Measurements from ENCODE around the gene DNAJB14.

DNAJB14 gene

GRCh38 chr4:99943904-99944437, 2.4 kb downstream of the DNAJB14 start:
- DNase-seq: no peak

DNA sequence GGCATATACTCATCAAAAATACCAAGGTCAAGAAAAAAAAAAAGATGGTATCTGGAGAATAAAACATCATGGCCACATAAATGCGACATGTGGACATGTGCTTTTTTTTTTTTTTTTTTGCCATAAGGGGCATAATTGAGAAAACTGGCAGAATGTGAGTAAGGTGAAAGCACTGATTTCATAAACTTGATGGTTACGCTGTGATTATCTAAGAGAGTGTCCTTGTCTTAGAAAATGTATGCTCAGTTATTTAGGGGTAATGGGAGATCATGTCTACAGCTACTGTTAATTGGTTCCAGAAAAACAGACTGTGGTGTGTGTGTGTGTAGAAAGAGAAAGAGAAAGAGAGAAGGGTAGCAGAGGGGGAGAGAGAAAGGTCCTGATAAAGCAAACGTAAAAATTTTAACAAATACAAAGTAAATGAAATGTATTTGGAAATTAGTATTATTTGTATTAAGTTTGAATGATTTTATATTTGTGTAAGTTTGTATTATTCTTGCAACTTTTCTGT, 8.1 kb downstream of the DNAJB14 start:
- DNase-seq: no peak

DNA sequence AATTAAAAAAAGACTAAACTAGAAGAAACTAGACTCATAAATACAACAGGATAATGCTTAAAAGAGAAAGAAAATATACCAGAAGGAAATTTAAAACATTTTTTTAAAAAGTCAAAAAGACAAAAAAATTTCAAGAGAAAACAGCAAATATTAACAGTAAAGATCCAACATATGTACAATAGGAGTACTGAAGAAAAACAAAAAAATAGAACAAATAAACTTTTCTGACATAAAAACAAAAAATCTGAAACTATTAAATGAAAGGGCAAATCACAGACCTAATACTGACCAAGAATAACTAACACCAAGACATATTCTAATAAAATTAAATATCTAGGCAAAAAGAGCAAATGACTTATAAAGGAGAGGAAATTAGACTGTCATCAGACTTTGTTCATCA, 11.5 kb downstream of the DNAJB14 start:
- no peak for DNase-seq

DNA sequence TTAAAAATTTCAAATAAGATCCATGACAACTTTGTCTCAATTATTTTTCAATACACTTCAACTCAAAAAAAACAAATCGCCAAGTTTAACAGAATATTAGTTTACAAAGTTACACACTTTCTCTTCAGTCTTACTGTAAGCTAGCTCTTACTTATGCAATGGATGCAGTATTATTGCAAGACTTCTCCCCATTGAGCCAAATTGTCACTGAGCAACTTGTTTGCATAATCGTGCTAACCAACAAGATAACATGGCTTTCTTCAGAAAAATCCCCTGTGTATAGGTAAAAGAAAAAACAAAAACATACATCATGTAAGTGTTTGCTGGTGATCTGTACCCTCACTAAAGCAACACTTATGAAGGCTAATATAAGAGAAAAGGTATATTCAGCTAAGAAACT, 18.9 kb downstream of the DNAJB14 start:
- DNase-seq: no peak

DNA sequence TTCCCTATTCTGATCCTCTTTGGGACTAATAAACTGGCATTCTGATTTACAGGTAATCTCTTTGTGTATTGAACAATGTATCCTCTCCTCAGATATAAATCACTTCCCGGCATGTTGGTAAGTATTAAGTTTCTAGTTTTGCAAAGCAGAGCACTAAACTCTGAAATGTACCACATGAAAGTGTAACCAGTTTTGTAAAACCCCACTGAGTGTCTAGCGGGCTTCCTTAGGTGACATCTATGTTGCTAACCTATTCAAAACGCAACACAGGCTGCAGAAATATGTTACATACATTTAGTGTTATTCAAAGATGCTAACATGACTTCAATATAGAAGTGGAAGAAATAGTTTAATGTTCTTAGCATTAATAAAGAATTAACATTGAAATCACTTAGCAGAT, 25.2 kb downstream of the DNAJB14 start:
- no peak for DNase-seq

DNA sequence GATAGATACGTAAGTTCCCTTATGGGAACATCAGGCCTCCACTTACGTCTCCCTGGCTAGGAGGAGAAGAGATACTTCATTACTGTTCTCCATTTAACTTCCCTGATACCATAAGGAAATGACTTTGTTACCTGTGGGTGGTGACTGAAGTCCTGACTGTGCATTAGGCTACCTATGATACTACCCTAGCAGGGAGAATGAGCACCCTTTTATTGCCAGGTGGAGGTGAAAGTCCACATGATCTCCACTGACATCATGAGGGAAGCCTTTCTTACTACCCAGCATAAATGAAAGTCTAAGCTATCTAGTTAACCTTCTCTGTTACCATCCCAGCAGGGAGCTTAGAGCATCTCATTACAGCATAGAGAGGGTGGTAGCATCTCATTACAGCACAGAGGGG, 27.8 kb downstream of the DNAJB14 start:
- no peak for DNase-seq

DNA sequence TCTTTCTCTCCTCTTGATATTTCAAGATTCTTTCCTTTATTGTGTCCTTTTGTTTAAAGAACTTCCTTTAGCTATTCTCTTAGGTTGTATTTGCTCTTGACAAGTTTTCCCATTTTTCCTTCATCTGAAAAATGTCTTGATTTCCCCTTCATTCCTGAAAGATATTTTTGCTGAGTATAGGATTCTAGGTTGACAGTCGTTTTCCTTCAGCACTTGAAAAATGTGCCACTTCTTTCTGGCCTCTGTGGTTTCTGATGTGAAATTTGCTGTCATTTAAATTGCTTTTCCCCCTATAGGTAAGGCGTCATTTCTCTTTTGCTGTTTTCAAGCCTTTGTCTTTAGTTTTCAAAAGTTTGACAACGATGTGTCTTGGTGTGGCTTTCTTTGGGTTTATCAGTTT, 28.8 kb downstream of the DNAJB14 start:
- DNase-seq: no peak

DNA sequence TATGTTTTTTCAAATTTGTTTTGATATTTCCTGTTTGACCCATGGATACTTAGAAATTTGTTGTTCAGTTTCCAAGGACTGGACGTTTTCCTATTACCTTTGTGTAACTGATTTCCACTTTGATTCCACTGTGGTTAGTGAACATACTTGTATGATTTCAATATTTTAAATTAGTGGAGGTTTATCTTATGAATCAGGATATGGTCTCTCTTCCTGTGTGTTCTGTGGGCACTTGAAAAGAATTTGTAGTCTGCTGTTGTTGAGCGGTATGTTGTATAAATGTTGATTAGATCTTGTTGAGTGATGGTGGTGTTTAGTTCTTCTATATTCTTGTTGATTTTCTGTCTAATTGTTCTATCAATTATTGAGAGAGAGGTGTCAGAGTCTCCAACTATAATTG, 31.0 kb downstream of the DNAJB14 start:
- DNase-seq: no peak

DNA sequence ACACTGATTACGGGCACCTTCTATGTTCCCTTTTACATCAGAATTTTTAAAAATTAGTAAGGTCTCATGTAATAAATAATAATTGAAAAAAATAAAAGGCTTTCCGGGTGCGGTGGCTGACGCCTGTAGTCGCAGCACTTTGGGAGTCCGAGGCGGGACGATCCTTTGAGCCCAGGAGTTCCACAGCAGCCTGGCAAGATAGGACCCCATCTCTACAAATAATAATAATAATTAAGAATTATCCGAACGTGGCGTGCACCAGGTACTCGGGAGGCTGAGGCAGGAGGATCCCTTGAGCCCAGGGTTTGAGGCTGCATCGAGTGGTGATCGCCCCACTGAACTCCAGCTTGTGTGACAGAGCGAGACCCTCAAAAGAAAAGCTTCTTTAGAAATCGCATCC, 51.4 kb downstream of the DNAJB14 start:
- DNase-seq: no peak

- DNase-seq: peak; percentile 95
Observed at GRCh38 chr4:99894161-99894997, 52.0 kb downstream of the DNAJB14 start, which contains the start of gene LAMTOR3. LAMTOR3 (minus strand) TSS chr4:99894427; CDS start chr4:99893963, 464 bp downstream.

DNA sequence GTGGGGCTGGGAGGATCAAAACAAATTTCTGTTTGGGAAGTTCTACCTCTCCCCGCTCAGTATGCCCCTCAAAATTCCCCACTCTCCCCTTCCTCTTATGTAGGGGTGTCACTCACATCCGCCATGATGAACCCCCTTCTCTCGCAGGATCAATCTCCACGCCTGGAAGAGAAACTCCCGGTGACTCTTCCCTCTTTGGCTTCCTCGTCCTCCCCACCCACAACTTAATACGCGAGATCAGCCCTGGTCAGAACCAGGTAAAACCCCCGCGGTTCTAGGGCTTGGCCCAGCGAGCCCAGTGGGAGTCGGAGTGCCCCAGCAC, 52.6 kb downstream of the DNAJB14 start:
- no peak for DNase-seq

DNA sequence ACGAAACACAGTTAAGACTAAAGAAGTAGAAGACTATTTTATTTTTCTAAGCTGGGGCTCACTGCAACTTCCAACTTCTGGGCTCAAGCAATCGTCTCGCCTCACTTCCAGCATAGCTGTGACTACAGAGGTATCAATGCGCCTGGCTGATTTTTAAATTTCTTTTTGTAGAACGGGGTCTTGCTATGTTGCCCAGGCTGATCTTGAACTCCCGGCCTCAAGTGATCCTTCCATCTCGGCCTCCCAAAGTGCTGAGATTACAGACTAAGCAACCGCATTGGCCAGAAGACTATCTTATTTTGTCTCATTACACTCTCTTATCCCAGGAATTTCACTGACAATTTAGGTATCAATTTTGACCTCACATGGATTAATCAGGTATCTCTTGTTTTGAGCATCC, 53.4 kb downstream of the DNAJB14 start:
- no peak for DNase-seq

DNA sequence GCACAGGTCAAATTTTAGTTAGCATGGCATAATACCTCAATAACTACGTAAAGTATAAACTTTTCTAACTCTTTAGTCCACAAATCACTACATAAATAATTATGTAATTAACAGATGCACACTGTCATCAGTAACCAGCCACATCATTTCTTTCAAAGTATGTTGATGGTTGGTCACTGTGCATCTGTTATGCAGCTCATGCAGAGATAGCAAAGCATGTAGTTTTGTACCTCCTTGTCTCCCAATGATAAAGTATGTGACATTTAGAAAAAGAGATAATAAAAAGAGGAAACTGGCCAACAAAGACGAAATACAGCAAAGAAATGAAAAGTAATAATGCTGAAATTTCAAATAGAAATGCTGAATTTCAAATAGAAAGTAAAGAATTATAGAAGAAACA, 55.1 kb downstream of the DNAJB14 start:
- no peak for DNase-seq

GRCh38 chr4:99887837-99888236, 58.6 kb downstream of the DNAJB14 start:
- no peak for DNase-seq

- no peak for DNase-seq
Observed at GRCh38 chr4:99886146-99886545, 60.3 kb downstream of the DNAJB14 start.

DNA sequence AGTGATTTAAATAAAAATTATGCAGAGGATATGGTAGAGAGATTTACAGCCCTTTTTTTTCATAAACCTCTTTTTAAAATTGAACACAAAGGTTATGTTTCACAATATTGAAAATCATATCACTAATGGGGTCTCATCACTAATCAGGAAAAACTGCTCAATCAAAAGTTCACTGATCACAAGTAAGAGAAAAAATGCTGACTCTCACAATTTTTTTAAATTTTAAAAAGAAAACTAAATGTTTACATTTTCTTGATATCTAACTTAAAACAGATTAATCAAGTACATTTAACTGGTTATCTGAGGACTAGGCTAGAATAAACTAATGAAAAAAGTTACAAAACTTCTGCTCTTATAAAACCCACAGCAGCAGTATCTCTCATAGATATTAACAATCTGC, 60.7 kb downstream of the DNAJB14 start:
- no peak for DNase-seq

DNA sequence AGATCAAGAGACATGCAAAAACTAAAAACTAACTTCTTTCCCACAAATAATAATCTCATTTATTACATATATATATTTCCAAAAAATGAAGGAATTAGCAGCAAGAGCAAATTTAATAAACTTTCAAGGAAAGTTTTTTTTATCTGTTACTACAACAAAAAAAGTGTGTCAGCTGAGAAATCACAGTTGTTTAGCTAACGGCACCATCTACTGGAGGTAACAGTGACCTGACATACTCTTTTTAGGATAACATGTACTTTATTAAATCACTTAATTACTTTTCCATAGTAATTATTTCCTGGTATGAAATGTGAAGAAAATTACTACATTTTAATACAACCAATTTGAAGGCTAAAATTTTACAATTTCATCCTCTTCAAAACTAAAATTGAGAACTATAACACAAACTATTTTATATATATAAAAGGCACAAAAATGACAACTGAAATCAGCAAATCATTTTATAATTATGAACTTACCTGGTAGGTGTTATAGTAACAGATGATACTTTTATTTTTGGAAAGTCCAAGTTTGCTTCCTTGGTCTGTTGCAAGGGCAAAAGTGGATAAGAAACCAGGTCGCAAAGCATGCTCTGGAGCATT, 61.3 kb downstream of the DNAJB14 start:
- peak; percentile 23 for DNase-seq

- DNase-seq: no peak
Observed at GRCh38 chr4:99879458-99879857, 67.0 kb downstream of the DNAJB14 start.

GRCh38 chr4:99878604-99879003, 67.8 kb downstream of the DNAJB14 start:
- DNase-seq: no peak

DNA sequence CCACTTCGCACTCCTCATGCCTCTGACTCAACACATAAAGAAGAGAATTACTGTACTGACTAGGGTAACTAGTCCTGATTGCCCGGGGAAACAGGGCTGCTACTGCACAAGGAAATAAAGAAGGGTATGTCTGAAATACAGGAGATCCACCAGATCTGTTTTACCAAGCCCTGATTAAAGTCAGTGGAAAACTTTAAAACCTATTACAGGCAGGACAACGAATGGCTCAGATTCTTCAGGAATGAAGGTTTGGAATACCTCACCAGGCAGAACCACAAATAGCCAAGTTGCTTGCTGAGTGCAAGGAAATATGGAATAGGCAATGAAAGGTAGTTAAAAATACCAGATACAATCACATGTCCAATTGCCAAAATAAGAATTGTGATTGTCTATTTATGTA, 69.5 kb downstream of the DNAJB14 start:
- no peak for DNase-seq

GRCh38 chr4:99875071-99875470, 71.3 kb downstream of the DNAJB14 start:
- DNase-seq: no peak

GRCh38 chr4:99872570-99872969, 73.8 kb downstream of the DNAJB14 start:
- DNase-seq: no peak

DNA sequence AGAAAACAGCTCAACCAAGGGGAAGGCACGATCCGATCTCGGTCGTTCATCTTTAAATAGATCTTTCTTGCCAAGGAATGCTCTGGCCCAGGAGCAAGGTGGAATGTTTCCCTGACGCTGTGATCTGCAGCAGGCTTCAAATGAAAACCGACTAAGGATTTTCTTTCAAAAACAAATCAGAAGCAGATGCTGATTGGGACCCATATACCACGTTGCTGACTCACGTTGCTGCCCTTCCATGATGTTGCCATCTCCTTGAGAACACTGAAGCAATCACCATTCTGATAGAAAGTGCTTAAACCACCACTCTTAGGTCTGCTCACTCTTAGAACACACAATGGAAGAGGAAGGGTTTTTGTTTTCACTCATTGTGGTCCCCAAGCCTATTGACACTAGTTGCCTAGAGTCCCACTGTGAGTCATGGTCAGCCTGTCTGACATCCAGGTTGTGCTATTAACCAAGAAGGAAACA, 78.3 kb downstream of the DNAJB14 start:
- DNase-seq: no peak

DNA sequence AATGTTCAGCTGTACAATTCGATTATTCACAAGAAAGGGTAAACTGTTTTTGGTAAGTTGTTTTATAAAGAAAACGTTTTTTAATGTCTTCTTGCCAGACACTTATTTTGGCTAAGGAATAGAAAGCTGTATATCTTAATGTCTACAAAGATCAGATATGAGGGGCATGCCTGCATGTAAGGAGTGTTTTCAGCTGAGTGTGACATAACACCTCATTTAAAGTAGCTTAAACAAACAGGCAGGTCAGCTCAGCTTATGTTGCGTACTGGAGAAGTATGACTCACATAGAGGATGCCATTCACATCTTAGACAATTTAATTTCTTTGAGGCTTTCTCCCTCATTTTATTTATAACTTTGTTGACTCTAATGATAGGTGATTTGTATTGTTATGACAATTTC, 82.6 kb downstream of the DNAJB14 start:
- DNase-seq: no peak
